COLO668 (cell line): Measurements from ENCODE around the gene AKAP13.

ENCODE experiments used
- DNase-seq: peaks from one replicate; lab custom pipeline; 2025; ENCODE audit not compliant: unreplicated experiment; lab: John Stamatoyannopoulos, UW

Gene AKAP13

GRCh38 chr15:85692873-85693272 is 312.5 kb downstream of the AKAP13 start:
- no peak for DNase-seq

GRCh38 chr15:85693277-85693676 is 312.9 kb downstream of the AKAP13 start:
- no peak for DNase-seq

GRCh38 chr15:85694091-85694490 is 313.7 kb downstream of the AKAP13 start:
- no peak for DNase-seq

- no peak for DNase-seq
These were observed 320.4 kb downstream of the AKAP13 start for GRCh38 chr15:85700767-85701166.

- DNase-seq: no peak
These were observed 322.1 kb downstream of the AKAP13 start for GRCh38 chr15:85702321-85703101.

GRCh38 chr15:85704066-85704465 is 323.7 kb downstream of the AKAP13 start:
- no peak for DNase-seq

GRCh38 chr15:85704720-85705429 is 324.5 kb downstream of the AKAP13 start:
- DNase-seq: no peak

- DNase-seq: no peak
These were observed 326.5 kb downstream of the AKAP13 start for GRCh38 chr15:85706779-85707518.

- DNase-seq: no peak
These were observed 327.3 kb downstream of the AKAP13 start for GRCh38 chr15:85707519-85708338.

GRCh38 chr15:85708402-85708941 is 328.1 kb downstream of the AKAP13 start:
- DNase-seq: no peak

GRCh38 chr15:85709250-85709649 is 328.8 kb downstream of the AKAP13 start:
- no peak for DNase-seq

GRCh38 chr15:85710340-85710842 is 330.0 kb downstream of the AKAP13 start:
- DNase-seq: no peak

- DNase-seq: no peak
These were observed 331.3 kb downstream of the AKAP13 start for GRCh38 chr15:85711580-85712192.

- DNase-seq: no peak
These were observed 335.9 kb downstream of the AKAP13 start for GRCh38 chr15:85716261-85716660.

GRCh38 chr15:85717212-85717611 is 336.8 kb downstream of the AKAP13 start:
- no peak for DNase-seq

- no peak for DNase-seq
These were observed 338.0 kb downstream of the AKAP13 start for GRCh38 chr15:85718271-85718971.

- DNase-seq: no peak
These were observed 338.6 kb downstream of the AKAP13 start for GRCh38 chr15:85718981-85719380.

GRCh38 chr15:85722374-85723152 is 342.2 kb downstream of the AKAP13 start:
- DNase-seq: no peak
